Osteocyte (in vitro differentiated cells): ENCODE data around the gene MGLL. TPM values are rescaled to one million over a fixed set of nuclear protein-coding genes. Genes with fewer than 3 reads are reported as not detected.

Experiments
- DNase-seq: peaks from one replicate; pipeline ENCODE4 v3.0.0; 2021; ENCODE audit warnings: mixed read lengths; ENCODE audit not compliant: unreplicated experiment; ENCODE audit errors: extremely low spot score
- H3K27ac Mint-ChIP-seq: one replicate; pipeline ENCODE4 v1.8.0; 2021; ENCODE audit warnings: mild to moderate bottlenecking, mixed read lengths; ENCODE audit not compliant: unreplicated experiment
- H3K27me3 Mint-ChIP-seq: one replicate; pipeline ENCODE4 v1.8.0; 2021; ENCODE audit warnings: mixed read lengths; ENCODE audit not compliant: unreplicated experiment
- H3K36me3 Mint-ChIP-seq: one replicate; pipeline ENCODE4 v1.8.0; 2021; ENCODE audit warnings: mixed read lengths; ENCODE audit not compliant: unreplicated experiment
- H3K4me1 Mint-ChIP-seq: one replicate; pipeline ENCODE4 v1.8.0; 2021; ENCODE audit warnings: mixed read lengths; ENCODE audit not compliant: unreplicated experiment
- H3K4me3 Mint-ChIP-seq: one replicate; pipeline ENCODE4 v1.8.0; 2021; ENCODE audit warnings: mild to moderate bottlenecking, moderate library complexity, mixed read lengths; ENCODE audit not compliant: unreplicated experiment
- H3K9me3 Mint-ChIP-seq: one replicate; pipeline ENCODE4 v1.8.0; 2021; ENCODE audit warnings: mixed read lengths; ENCODE audit not compliant: unreplicated experiment
- CTCF ChIP-seq: fragments of 200-600 bp; sonication (generic); IDR thresholded peaks from 2 replicates; pipeline ENCODE4 v1.5.0; 2021; ENCODE audit warnings: antibody characterized with exemption, mild to moderate bottlenecking, moderate library complexity
- total RNA-seq: library from RNA; stranded (reverse); gene quantifications from 2 replicates; pipeline ENCODE4 v1.2.1, GENCODE V29; 2021

MGLL gene
- total RNA-seq, 1 donor from 2014 or later = 112 TPM

GRCh38 chr3:127815001-127815400, 7.3 kb downstream of the MGLL start:
- H3K27me3 Mint-ChIP-seq = no peaks in the 10 kb centered on the region
- peaks cover 53% of the 10 kb centered on the region for H3K4me1 Mint-ChIP-seq
- no peak overlapping the region for H3K27ac Mint-ChIP-seq
- no peaks in the 10 kb centered on the region for H3K9me3 Mint-ChIP-seq
- TF ChIP-seq CTCF = no peak
- DNase-seq = no peak
- H3K36me3 Mint-ChIP-seq = peaks cover 70% of the 10 kb centered on the region
- H3K4me3 Mint-ChIP-seq = no peak overlapping the region

GRCh38 chr3:127814325-127814781, 8.0 kb downstream of the MGLL start:
- H3K27ac Mint-ChIP-seq = no peak overlapping the region
- no peaks in the 10 kb centered on the region for H3K9me3 Mint-ChIP-seq
- no peak overlapping the region for H3K4me3 Mint-ChIP-seq
- peaks cover 74% of the 10 kb centered on the region for H3K36me3 Mint-ChIP-seq
- DNase-seq = no peak
- no peaks in the 10 kb centered on the region for H3K27me3 Mint-ChIP-seq
- H3K4me1 Mint-ChIP-seq = peaks cover 47% of the 10 kb centered on the region
- no peak for TF ChIP-seq CTCF

GRCh38 chr3:127812151-127812550, 10.2 kb downstream of the MGLL start:
- peaks cover 84% of the 10 kb centered on the region for H3K36me3 Mint-ChIP-seq
- H3K27me3 Mint-ChIP-seq = no peaks in the 10 kb centered on the region
- H3K9me3 Mint-ChIP-seq = no peaks in the 10 kb centered on the region
- DNase-seq = no peak
- H3K4me1 Mint-ChIP-seq = peaks cover 35% of the 10 kb centered on the region
- no peak overlapping the region for H3K4me3 Mint-ChIP-seq
- no peak for TF ChIP-seq CTCF
- H3K27ac Mint-ChIP-seq = no peak overlapping the region

- no peak overlapping the region for H3K4me3 Mint-ChIP-seq
- H3K9me3 Mint-ChIP-seq = no peaks in the 10 kb centered on the region
- DNase-seq = no peak
- H3K4me1 Mint-ChIP-seq = peaks cover 34% of the 10 kb centered on the region
- peaks cover 82% of the 10 kb centered on the region for H3K36me3 Mint-ChIP-seq
- H3K27ac Mint-ChIP-seq = no peak overlapping the region
- no peaks in the 10 kb centered on the region for H3K27me3 Mint-ChIP-seq
- no peak for TF ChIP-seq CTCF
These were observed 10.6 kb downstream of the MGLL start for GRCh38 chr3:127811717-127812116.

GRCh38 chr3:127809611-127810010, 12.7 kb downstream of the MGLL start:
- H3K27ac Mint-ChIP-seq = no peak overlapping the region
- no peaks in the 10 kb centered on the region for H3K27me3 Mint-ChIP-seq
- peaks cover 21% of the 10 kb centered on the region for H3K4me1 Mint-ChIP-seq
- peaks cover 77% of the 10 kb centered on the region for H3K36me3 Mint-ChIP-seq
- H3K9me3 Mint-ChIP-seq = no peaks in the 10 kb centered on the region
- TF ChIP-seq CTCF = no peak
- no peak for DNase-seq
- H3K4me3 Mint-ChIP-seq = no peak overlapping the region
